ENCODE results near the gene PHF13. TPM values are rescaled to one million over a fixed set of nuclear protein-coding genes. Genes with fewer than 3 reads are reported as not detected.

Gene PHF13
- total and polyA plus RNA-seq, 9 of the 15 experiments (the other 6 are each of a cell fraction or from before 2014, with no cell fraction given) = 1.8 to 36.1 (median 11.7) TPM

GRCh38 chr1:6603238-6603914, 10.2 kb upstream of the PHF13 start (continued):
- TF ChIP-seq ZNF407 (IDR thresholded peaks at IDR 0.05; ENCODE audit: low read depth) (no peak), MCM2 (IDR thresholded peaks at IDR 0.05; ENCODE audit: low read depth) (no peak), E2F4 (CRISPR knock-in tag; IDR thresholded peaks at IDR 0.05; ENCODE audit: low read depth) (no peak), ZFP91 (CRISPR knock-in tag; IDR thresholded peaks at IDR 0.05) (no peak), GTF3C2 (IDR thresholded peaks at IDR 0.05; ENCODE audit: borderline replicate concordance, extremely low read depth, insufficient read length) (no peak), MITF (IDR thresholded peaks at IDR 0.05) (no peak)

Data from K562 (cell line).